ENCODE results near the gene VAV1.
A peak's percentile ranks its signal among the peaks of the same experiment; 100 is the strongest.
"Not testable (repeated sequence)": the region's sequence is repeated elsewhere in the genome, so short reads cannot be mapped to it uniquely, and the experiment has no call there.

VAV1 gene

GRCh38 chr19:6773323-6773931 is 919 bp downstream of the VAV1 start:
- Histone ChIP-seq H3K27me3 (replicated peaks; ENCODE audit: insufficient read depth, low read length) (no peaks in the 10 kb centered on the region), H3K36me3 (replicated peaks; ENCODE audit: insufficient read depth, low read length) (peaks cover 8% of the 10 kb centered on the region; the same call in 1 of the 2 replicates), H3K4me3 (ENCODE audit: low read length) (peak overlapping the region; percentile 96), H3K9me2 (replicated peaks; ENCODE audit: insufficient read depth, low read length) (no peaks in the 10 kb centered on the region), H3K27ac (ENCODE audit: low read length) (peak overlapping the region; percentile 64; the same call in 1 of the 2 replicates), H3K9ac (ENCODE audit: low read length) (peak overlapping the region; percentile 83), H2AFZ (ENCODE audit: low read length) (no peak overlapping the region), H3K4me1 (ENCODE audit: low read length) (peaks cover 29% of the 10 kb centered on the region), H3K9me3 (replicated peaks; ENCODE audit: insufficient read depth, low read length) (no peaks in the 10 kb centered on the region), H3K4me2 (ENCODE audit: low read depth, low read length) (peak overlapping the region; percentile 68), H4K20me1 (ENCODE audit: insufficient read depth, low read length) (peaks cover 5% of the 10 kb centered on the region; the same call in 1 of the 2 replicates), H3K79me2 (ENCODE audit: low read length) (peaks cover 67% of the 10 kb centered on the region), H3F3A (ENCODE audit: insufficient read depth, low read length) (peaks cover 29% of the 10 kb centered on the region)
- peak; percentile 71 for DNase-seq
- TF ChIP-seq EZH2phosphoT487 (IDR thresholded peaks at IDR 0.05; ENCODE audit: low read length), result no peak
- no peak for TF ChIP-seq EZH2 (optimal IDR thresholded peaks at IDR 0.05; ENCODE audit: low read depth, low read length)
- TF ChIP-seq, protein P1, sequence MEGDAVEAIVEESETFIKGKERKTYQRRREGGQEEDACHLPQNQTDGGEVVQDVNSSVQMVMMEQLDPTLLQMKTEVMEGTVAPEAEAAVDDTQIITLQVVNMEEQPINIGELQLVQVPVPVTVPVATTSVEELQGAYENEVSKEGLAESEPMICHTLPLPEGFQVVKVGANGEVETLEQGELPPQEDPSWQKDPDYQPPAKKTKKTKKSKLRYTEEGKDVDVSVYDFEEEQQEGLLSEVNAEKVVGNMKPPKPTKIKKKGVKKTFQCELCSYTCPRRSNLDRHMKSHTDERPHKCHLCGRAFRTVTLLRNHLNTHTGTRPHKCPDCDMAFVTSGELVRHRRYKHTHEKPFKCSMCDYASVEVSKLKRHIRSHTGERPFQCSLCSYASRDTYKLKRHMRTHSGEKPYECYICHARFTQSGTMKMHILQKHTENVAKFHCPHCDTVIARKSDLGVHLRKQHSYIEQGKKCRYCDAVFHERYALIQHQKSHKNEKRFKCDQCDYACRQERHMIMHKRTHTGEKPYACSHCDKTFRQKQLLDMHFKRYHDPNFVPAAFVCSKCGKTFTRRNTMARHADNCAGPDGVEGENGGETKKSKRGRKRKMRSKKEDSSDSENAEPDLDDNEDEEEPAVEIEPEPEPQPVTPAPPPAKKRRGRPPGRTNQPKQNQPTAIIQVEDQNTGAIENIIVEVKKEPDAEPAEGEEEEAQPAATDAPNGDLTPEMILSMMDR (IDR thresholded peaks at IDR 0.05; ENCODE audit: low read length), result no peak

DNA sequence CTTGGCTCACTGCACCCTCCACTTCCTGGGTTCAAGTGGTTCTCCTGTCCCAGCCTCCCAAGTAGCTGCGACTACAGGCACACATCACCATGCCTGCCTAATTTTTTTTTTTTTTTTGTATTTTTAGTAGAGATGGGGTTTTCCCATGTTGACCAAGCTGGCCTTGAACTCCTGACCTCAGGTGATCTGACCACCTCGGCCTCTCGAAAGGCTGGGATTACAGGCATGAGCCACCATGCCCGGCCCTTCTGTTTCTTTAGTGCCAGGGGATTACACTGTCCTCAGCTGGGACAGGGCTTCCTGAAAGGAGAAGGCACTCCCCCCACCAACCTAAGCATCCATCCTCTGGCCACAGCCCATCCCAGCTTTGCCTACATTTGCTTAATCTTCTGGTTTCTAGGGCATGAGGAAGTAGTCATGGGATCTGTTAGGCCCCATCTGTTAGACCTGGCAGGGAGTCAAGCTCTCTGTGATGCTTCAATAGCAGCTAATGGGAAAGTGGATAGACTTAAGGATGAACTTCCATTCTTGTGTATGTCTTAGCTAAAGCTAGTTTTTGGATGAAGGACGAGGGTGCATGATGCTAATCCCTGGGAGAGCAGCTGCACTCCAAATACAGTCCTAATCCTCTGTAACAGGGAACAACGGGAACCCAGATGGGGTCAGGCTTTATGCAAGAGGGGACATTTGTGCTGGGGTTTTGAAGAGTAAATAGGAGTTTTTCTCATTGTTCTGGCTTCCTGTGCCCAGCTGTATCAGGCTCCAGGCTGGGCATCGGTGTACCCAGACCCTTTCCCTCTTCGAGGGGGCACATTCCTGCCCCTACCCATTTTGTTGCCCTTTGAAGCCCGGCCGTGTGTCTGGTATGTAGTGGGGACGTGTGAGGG is 2.6 kb downstream of the VAV1 start:
- no peaks in the 10 kb centered on the region for H3K9me2 ChIP-seq (replicated peaks; ENCODE audit: insufficient read depth, low read length)
- H3F3A ChIP-seq (ENCODE audit: insufficient read depth, low read length), result peaks cover 32% of the 10 kb centered on the region
- H3K4me3 ChIP-seq (ENCODE audit: low read length), result no peak overlapping the region
- H3K36me3 ChIP-seq (replicated peaks; ENCODE audit: insufficient read depth, low read length), result peaks cover 8% of the 10 kb centered on the region
- peaks cover 40% of the 10 kb centered on the region for H3K4me1 ChIP-seq (ENCODE audit: low read length)
- no peaks in the 10 kb centered on the region for H3K27me3 ChIP-seq (replicated peaks; ENCODE audit: insufficient read depth, low read length)
- H3K9ac ChIP-seq (ENCODE audit: low read length), result no peak overlapping the region
- no peak overlapping the region; the same call in 1 of the 2 replicates for H3K27ac ChIP-seq (ENCODE audit: low read length)
- peaks cover 5% of the 10 kb centered on the region; the same call in 1 of the 2 replicates for H4K20me1 ChIP-seq (ENCODE audit: insufficient read depth, low read length)
- TF ChIP-seq, protein P1 (IDR thresholded peaks at IDR 0.05; ENCODE audit: low read length), result no peak
- no peak for TF ChIP-seq EZH2phosphoT487 (IDR thresholded peaks at IDR 0.05; ENCODE audit: low read length)
- no peak for TF ChIP-seq EZH2 (optimal IDR thresholded peaks at IDR 0.05; ENCODE audit: low read depth, low read length)
- no peak for DNase-seq
- no peak overlapping the region for H2AFZ ChIP-seq (ENCODE audit: low read length)
- H3K9me3 ChIP-seq (replicated peaks; ENCODE audit: insufficient read depth, low read length), result no peaks in the 10 kb centered on the region
- H3K4me2 ChIP-seq (ENCODE audit: low read depth, low read length), result peak overlapping the region; percentile 59
- peaks cover 81% of the 10 kb centered on the region for H3K79me2 ChIP-seq (ENCODE audit: low read length)

GRCh38 chr19:6776045-6776444 is 3.5 kb downstream of the VAV1 start:
- not testable (repeated sequence) for H3K27me3 ChIP-seq (replicated peaks; ENCODE audit: insufficient read depth, low read length); H3K9ac ChIP-seq (ENCODE audit: low read length); H3K9me3 ChIP-seq (replicated peaks; ENCODE audit: insufficient read depth, low read length); H4K20me1 ChIP-seq (ENCODE audit: insufficient read depth, low read length); H2AFZ ChIP-seq (ENCODE audit: low read length); H3K4me2 ChIP-seq (ENCODE audit: low read depth, low read length); H3K27ac ChIP-seq (ENCODE audit: low read length); H3K4me3 ChIP-seq (ENCODE audit: low read length); DNase-seq; H3K9me2 ChIP-seq (replicated peaks; ENCODE audit: insufficient read depth, low read length)
- peaks cover 32% of the 10 kb centered on the region for H3F3A ChIP-seq (ENCODE audit: insufficient read depth, low read length)
- H3K36me3 ChIP-seq (replicated peaks; ENCODE audit: insufficient read depth, low read length), result peaks cover 11% of the 10 kb centered on the region
- H3K79me2 ChIP-seq (ENCODE audit: low read length), result peaks cover 91% of the 10 kb centered on the region
- H3K4me1 ChIP-seq (ENCODE audit: low read length), result peaks cover 40% of the 10 kb centered on the region

All from MM.1S (cell line).